HG03565 (cell line): ENCODE measurements around the gene KIF21A.
A peak's percentile ranks its signal among the peaks of the same experiment; 100 is the strongest.

Experiments
- ATAC-seq: cut with Tn5 transposase; IDR thresholded peaks from one replicate; pipeline ENCODE4 v1.9.1; 2021; ENCODE audit warnings: mild to moderate bottlenecking, moderate library complexity; ENCODE audit not compliant: unreplicated experiment

Gene KIF21A

DNA sequence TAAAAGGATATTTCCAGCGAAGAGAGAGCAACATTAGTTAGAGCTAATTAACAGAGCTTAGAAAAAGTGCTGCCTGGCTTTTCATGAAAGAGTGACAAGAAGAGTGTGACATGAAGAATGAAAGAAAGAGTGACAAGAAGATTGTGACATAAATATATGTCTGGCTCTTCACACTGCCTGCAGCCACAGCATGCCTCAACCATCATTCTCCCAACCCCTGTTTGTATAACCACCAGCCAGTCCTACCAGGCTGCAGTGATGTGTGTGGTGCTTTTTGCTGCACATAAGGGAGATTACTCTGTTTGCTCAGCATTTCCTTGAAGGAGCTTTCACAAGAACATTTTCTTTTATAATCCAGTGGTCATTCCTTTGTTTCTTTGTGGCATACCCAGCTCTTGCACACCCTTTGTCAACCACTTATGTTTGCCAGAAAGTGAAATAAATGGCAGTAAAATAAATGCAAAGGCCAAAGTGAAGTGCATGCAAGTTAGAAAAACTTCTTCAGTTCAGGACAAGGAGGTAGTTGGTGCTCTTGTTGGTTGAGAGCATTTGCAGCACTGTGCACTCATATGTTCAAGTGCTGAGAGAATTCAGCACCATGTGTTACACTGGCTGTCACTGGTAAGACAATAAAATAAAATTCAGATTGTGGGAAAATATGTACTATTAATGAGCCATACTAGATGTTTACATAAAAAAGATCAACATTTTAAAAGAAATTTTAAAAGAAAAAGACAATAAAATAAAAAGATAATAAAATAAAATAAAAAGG, 50.6 kb downstream of the KIF21A start:
- no peak for ATAC-seq

DNA sequence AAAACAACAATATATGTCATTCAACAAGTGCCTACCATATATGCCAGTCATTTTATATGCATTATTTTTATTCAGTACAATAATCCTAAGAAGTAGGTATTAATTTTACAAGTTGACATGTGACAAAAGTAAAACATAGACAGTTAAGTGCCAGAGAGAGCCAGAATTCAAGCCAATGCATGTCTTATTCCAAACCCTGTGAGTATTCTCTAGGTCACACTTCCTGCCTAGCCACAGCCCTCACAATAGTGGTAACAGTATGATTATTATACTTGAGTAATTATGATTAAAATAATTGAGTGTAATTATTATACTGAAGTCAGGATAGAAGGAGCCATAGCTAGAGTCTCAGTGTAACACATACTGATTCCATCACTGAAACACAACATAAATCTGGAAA, 52.2 kb downstream of the KIF21A start:
- no peak for ATAC-seq

DNA sequence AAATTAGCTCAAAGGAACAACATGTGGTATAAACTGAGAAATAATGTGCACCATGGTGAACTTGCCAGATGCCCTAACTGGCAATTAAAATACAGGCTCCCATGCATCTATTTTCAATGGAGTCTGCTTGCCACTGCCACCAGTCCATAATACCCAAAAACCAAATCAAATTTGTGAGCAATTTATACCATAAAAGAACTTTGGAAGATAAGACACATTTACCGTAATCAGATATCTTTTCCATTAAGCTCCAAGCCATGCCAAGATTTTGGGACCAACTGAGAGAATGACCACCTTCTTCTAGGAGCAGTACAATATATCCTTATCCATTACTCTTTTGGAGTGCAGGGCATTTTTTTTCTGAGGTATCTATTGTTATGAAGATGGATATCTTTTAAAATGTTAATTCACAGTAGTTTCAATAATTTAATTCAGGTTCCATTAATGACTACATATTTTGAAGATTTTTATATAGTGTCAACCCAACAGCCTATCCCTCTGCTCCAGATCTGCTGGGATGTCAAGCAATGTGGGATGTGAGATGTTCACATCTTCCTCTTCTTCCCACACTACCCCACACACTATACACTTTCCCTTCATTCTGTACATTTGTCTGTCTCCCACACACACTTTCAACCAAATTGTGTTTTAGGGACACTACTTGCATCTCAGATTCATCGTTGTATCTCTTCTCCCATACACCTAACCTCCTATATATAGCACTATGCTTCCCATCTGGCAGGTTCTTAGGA, 53.3 kb downstream of the KIF21A start:
- ATAC-seq, result no peak

DNA sequence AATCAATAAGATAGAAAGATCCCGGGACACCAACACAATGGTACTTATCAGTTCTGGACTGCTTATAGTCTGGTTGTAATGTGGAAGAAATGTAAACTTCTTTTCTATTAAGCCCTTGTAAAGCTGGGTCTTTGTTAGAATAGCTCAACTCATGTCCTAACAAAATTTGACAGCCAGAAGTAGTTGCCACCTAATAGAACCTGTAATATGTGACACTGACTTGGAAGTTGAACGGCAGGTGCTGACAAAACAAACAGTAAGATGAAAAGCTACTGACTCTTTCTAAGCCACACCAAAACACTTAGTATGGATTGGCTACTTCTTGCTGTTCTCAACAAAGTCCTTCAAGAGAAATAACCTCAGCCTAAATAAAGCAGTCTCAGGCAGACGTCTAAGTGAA, 56.6 kb downstream of the KIF21A start:
- ATAC-seq, result no peak

DNA sequence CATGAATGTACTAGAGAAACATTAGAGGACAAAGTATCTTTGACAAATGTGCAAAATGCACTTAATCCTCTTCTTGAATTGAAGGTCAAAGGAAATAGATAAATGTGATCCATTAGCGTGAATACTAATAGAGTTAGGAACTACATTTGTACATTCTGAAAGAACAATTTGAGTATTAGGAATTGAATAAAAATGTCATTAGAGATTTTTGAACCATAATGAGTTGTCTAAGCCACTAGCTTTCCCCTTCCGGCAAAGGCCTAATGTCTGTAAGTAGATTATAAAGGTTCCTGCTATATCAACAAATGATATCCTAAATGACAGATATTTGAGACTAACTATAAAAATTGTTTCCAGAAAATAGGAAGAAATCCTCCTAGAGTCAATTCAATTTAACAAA, 59.8 kb downstream of the KIF21A start:
- ATAC-seq, result no peak

DNA sequence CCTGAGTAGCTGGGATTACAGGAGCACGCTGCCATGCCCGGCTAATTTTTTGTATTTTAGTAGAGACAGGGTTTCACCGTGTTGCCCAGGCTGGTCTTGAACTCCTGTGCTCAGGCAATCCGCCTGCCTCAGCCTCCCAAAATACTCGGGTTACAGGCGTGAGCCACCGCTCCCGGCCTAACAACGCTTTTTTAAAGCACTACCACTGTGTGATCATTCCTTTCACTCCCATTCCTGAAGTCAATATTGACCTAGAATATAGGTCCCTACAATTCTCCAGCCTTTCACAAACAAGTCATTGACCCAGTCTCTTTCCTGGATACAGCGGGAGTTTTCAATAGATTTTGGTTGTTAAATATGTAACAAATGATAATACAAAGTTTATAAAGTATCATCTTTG, 62.8 kb downstream of the KIF21A start:
- ATAC-seq, result no peak

DNA sequence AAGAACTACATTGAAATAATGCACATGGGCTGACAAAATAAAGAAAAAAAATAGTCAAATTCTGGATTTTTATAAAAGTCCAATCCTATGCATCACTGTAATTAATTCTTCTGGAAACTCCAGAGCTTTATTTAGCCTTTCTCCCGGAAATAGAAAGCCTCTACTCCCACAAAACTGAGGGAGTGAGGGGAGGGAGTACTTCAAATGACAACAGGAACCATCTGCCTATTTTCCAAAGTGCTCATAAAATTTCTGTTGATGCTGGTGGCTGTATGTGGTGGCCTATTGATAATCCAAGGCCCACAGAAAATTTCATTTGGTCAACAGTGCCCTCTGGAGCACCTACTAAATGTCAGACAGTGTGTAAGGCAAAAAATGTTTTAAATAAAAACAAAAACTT, 64.6 kb downstream of the KIF21A start:
- no peak for ATAC-seq

DNA sequence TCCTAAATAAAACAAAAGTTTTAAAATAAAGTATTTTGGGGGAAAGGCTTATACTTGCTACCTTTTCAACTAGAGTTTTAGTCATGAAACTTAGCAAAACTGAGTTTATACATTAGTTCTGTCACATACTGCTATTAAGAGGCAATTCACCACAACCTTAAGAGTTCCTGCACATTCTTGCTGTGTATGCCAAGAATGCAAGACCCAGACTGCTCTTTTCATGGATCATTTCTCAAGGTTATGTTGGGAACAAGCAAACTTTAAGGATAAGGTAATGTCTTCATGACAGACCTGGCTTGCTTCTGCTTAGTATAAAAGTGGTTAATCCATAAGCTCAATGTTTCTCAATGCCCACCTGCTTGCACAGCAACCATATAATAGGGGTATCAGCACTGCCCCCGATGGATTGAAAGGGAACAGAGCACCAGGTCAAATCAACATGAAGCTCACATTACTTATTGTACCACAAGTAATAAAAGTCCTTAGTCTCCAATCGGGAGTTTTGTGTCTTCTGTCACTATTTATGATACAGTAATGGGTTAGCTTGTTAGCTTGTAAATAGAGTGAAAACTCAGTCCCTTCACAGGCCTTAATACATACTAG, 67.6 kb downstream of the KIF21A start:
- ATAC-seq, result no peak

DNA sequence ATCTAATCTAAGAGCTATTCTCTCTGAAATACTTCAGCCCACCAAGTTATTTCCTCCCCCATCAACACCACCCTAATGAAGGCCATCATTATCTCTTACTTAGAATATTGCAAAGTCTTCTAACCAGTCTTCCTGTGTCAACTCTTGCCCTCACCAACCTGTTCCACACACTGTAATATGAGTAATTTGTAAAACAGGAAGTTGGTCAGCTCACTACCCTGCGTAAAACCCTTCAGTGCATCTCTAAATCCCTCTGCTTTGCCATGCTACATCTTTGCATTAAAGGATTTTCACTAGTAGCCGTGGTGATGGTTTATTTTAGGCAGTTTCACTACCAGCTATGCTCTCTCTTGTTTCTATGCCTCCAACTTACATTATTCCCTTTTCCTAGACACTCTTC, 70.0 kb downstream of the KIF21A start:
- peak; percentile 91 for ATAC-seq

DNA sequence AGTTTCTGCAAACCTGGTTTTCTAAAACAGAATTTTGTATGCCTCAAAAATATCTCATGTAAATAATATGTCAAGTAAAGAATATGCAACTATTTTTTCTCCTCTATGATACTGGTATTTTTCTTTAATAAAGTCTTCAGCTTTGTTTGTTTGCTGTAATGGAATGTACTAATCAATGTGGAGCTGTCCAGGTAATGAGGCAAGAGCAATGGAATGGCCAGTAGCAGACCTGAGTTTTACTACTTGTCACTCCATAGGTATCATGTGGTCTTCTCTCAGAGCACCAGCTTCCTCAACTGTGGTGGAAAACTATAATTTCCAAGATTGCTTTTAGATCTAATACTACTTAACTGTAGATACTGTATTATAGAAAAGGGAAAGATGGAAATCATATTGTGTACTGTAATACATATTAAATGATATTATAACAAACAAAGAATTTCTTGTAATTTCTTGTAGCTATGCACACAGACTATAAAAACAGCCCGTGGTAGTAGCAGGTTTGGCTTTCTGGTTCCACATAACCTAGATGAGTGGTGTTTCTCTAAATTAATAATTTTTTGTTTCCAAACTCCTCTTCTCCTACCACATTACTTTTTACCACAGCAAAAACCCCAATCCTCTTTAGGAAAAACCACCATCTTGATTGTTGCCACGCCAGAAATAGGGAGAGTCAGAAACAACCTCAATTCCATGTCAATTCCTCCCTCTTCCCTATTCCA, 70.6 kb downstream of the KIF21A start:
- no peak for ATAC-seq

DNA sequence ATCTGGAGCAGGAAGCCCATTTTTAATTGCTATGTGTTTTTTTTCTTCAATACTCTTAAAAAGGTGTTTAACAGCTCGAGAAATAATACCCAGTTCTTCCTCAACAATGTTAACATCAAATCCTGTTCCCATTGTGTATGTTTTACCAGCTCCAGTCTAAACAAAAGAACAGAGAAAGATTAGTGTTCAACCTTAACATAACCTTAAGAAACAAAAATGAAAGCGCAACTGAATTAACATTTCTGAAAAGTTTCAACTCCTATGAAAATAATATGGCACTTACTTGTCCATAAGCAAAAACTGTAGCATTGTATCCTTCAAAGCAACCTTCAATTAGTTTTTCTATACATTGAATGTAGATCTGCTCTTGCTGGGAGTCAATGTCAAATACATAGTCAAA, 73.2 kb downstream of the KIF21A start:
- no peak for ATAC-seq

DNA sequence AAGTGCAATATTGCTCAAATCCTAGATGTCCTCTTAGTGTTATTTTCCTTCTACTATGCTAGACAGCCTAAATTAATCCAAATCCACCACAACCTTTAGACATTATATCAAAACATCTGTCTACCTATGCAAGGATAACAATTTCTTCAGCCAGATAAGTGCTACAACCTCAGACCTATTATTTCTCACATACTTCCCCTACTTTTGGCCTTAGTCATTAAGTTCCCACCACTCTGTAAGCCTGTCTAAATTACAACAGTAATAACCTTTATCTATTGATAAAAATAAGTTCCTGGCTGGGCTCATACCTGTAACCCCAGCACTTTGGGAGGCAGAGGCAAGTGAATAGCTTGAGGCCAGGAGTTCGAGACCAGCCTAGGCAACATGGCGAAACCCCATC, 74.0 kb downstream of the KIF21A start:
- no peak for ATAC-seq

DNA sequence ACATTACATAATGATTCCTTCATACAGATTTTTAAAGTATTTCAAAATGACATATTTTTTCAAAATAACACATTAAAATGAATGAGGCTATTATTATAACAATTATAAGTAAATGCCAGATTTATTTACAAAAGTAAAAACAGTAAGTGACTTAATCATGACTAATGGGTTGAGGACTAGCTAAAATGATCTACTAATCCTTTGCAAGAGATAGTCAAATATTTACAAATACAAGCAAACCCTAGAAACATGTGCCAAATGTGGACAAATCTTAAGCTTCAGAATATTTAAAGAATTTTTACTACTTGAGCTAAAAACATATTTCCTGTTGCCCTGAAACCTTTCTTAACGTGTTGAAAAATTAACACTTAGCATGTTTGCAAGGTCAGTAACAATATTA, 74.8 kb downstream of the KIF21A start:
- no peak for ATAC-seq

DNA sequence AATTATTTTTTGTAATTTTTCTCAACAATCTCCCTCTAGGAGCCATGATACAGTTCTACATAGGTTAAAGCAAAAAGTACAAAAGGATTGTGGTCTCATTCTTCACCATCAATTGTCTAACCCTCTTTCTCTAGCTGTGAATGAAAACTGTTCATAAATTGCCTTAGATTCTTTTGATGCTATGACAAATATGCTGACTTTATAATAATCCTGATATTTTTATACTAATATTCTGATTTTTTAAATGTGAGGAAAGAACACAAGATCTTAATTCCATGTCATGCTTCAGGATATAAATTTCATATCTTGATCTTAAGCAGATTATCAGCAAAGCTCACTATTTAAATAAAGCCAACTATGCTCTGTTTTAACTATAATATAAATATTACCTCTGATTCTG, 75.4 kb downstream of the KIF21A start:
- ATAC-seq, result no peak

DNA sequence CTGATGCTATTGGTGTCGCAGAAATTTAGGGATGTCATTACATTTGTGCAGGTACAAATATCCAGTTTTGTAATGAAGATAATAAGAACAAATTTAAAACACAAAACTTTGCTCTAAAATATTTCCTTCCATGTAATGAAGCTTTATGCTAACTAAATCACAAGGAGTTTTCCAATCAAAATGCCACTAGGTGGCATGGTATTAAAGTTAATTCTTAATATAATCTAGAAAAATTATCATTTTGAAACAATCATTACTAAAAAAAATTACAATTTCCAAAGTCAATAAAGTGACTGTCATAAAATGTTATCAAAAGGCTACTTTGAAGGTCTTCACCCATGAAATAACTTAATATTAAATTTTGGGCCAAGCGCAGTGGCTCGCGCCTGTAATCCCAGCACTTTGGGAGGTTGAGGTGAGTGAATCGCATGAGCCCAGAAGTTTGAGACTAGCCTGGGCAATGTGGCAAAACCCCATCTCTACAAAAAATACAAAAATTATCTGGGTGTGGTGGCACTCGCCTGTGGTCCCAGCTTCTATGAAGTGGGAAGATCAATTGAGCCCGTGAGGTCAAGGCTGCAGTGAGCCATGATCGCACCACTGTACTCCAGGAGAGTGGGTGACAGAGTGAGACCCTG, 77.4 kb downstream of the KIF21A start:
- no peak for ATAC-seq

DNA sequence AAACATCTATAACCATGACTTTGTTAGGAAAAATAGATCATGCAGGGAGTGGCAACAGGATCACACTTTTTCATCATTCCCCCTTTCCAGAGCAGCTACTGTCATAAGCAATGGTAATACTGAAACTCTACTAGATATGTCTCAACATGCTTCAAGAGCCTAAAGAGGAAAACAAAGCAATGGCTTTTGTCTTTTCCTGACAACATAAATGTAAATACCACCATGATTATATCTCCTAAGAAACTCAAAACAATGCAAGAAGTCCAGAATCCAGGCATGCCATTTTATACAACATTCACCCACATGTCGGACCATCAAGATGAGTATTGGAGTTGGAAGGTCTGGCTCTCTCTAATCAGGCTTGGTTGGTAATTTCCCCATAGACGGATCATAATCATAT, 78.7 kb downstream of the KIF21A start:
- ATAC-seq, result no peak

DNA sequence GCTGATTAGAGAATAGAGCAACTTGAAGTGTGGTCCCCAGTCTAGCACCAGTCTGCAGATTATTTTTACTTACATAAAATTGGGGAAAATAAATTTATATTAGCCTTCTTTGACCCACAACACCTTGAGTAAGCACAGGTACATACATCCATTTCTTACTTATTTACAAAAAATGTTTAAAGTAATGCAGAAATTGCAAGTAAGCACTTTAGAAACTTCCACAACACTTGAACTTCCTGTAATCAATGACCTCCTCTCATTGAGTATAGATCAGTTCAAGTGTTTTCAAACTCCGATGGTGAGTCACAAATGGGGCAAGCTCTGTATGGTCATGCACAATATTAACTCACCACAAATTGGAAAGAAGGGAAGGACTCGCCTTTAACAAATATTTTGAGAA, 83.3 kb downstream of the KIF21A start:
- no peak for ATAC-seq

DNA sequence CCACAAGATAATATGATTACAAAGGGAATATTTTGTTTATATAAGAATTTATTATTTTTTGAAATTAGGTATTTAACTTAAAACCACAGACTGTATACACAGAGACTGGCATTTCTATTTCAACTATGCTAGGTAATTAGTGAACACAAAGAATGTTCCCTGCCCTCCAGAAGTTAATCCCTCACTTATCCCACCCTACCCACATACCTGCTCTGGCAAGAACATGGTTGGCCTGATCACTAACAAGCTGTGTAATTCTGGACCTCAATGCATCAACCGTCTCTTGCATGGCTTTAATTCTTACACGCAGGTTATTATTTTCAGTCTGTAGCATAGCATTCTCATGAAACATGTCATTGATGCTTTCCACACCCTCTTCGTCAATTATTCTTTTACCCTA, 85.9 kb downstream of the KIF21A start:
- ATAC-seq, result no peak

DNA sequence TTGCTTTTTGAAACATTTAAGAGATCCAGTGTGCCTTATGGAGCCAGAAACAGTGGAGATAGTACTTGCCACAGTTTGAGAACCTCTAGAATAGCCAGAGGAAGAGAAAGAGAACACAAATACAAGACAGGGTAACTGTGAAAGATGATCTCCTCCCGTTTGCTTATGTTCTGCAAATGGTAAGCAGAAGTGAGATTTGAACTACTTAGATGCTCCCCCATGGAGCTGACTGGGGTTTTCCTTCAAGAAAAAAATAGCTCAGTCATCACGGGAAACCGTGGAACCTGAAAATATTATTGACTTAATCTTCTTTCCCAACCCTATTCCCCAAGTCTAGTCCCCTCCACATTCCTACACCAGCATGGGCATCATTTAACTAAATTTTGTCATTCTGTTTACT, 87.1 kb downstream of the KIF21A start:
- ATAC-seq, result no peak

DNA sequence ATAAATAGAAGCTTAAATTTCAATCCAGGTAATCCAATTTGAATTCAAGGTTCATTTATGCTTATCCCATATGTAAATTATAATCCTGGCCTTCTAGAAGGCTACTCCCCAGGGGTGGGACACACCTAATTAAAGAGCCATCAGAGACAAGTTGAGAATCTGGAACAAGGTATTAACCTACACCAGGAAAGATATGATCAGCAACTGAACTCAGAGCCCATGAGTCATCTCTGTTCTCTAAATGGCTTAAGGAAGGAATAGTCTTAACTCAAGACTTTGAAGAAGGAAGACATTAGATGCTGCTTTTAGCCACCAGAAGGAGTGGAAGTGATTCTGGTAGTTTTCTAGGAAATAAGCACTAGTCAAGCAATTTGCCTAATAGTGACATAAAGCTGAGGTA, 88.0 kb downstream of the KIF21A start:
- no peak for ATAC-seq

DNA sequence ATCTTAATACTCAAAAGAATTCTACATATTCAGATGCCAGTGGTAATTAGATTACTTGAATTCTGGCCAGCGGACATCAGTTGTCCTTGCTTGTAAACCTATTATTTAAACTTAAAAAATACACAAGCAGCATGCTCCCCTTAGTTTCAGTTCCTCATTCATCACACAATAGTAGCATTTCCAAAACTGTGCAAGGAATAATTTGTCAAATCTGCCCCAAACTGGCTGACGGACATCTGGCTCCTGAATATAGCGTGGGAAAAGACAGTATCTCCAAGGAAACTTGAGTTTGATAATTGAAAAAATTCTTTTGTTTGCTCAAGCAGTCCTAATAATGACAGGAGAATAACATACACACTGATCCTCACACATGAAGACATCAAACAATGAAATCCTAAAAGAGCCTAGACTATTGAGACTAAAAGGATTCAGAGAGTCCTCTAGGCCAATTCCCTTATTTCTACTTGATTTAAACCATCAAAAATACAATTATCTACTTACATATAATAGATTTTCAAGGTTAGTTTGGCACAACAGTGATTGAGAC, 90.4 kb downstream of the KIF21A start:
- ATAC-seq, result no peak
